ENCODE measurements around the gene SLC25A42.

SLC25A42 gene

DNA sequence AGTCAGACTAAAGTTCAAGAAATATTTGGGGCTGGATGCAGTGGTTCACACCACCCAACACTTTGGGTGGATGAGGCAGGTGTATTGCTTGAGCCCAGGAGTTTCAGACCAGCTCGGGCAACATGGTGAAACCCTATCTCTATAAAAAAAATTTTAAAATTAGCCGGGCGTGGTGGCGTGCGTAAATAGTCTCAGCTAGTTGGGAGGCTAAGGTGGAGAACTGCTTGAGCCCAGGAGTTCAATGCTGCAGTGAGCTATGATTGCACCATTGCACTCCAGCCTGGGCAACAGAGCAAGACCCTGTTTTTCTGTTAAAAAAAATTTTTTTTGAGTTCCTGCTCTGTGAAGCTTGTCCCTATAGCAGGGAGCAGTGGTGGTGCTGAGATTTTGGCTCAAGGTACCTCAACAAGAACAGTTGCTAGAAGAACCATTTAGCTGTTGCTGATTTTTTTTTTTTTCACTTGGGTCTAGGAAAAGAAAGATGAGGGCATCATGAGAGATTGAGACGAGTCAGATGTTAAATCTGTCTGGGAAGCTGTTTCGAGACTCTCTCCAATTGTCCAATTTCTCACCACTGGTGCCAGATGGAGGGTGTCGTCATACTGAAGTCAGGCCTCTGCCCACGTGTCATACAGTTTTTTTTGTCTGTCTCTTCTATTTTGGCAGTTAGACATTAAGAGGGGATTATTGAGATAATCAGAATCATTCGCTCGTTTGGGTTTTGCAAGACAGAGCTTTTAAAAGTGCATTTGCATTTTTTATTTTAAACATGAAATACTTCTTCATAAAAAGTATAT, 3.7 kb downstream of the SLC25A42 start:
- in situ Hi-C loops (cut with HindIII; ENCODE audit: low sequenced_read_pairs), result no loop called here
- no peak for DNase-seq (ENCODE audit: low read depth, low spot score)
- TF ChIP-seq, protein P1, sequence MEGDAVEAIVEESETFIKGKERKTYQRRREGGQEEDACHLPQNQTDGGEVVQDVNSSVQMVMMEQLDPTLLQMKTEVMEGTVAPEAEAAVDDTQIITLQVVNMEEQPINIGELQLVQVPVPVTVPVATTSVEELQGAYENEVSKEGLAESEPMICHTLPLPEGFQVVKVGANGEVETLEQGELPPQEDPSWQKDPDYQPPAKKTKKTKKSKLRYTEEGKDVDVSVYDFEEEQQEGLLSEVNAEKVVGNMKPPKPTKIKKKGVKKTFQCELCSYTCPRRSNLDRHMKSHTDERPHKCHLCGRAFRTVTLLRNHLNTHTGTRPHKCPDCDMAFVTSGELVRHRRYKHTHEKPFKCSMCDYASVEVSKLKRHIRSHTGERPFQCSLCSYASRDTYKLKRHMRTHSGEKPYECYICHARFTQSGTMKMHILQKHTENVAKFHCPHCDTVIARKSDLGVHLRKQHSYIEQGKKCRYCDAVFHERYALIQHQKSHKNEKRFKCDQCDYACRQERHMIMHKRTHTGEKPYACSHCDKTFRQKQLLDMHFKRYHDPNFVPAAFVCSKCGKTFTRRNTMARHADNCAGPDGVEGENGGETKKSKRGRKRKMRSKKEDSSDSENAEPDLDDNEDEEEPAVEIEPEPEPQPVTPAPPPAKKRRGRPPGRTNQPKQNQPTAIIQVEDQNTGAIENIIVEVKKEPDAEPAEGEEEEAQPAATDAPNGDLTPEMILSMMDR (IDR thresholded peaks at IDR 0.05; ENCODE audit: low read depth, low read length), result no peak
- H3K4me3 ChIP-seq (ENCODE audit: low read depth, low read length), result no peak overlapping the region

DNA sequence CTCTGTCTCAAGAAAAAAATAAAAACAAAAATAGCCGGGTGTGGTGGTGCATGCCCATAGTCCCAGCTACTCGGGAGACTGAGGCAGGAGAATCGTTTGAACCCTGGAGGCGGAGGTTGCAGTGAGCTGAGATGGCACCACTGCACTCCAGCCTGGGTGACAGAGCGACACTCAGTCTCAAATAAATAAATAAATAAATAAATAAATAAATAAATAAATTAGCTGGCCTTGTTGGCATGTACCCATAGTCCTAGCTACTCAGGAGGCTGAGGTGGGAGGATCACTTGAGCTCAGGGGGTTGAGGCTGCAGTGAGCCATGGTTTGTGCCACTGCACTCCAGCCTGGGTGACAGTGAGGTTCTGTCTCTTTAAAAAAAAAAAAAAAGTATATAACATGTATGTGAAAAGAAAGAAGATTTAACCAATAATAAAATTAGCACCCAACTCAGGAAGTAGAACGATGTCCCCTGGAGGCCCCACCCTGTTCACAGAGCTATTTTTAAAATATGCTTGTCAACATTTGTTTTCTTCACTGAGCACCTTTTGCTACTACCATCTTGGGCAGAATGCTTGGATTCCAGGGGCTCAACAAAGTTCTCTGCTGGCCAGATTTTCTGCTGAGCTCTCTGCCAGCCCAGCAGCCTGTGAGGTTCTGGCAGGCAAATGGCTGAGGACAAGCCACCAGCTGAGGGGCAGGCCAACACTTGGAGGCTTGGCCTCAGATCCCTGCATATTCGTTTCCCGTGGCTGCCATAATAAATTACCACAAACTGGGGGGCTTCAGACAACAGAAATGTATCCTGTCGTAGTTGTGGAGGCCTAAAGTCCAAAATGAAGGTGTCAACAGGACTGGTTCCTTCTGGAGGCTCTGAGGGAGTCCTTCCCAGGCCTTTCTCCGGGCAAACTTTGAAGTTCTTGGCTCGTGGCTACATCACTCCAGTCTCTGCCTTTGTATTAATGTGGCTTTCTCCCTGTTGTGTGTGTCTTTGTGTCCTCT, 5.2 kb downstream of the SLC25A42 start:
- TF ChIP-seq, protein P1 (IDR thresholded peaks at IDR 0.05; ENCODE audit: low read depth, low read length), result no peak
- no peak overlapping the region for H3K4me3 ChIP-seq (ENCODE audit: low read depth, low read length)
- DNase-seq (ENCODE audit: low read depth, low spot score), result no peak
- in situ Hi-C loops (cut with HindIII; ENCODE audit: low sequenced_read_pairs), result no loop called here

DNA sequence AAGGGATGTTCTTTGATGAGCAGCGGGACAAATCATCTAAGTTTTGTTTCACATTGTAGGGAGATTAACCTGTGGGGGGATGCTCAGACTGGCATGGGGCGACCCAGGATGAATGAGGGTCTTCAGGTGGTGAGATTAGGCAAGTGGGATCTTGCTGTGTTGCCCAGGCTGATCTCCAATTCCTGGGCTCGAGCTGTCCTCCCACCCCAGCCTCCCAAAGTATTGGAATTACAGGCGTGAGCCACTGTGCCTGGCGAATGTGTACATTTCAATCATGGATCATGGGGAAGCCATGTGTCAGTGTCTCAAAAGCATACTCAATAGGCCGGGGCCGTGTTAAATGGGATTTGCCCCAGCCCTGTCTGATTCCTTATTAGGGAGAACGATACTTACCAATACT, 8.1 kb downstream of the SLC25A42 start:
- DNase-seq (ENCODE audit: low read depth, low spot score), result no peak
- H3K4me3 ChIP-seq (ENCODE audit: low read depth, low read length), result no peak overlapping the region
- TF ChIP-seq, protein P1 (IDR thresholded peaks at IDR 0.05; ENCODE audit: low read depth, low read length), result no peak
- in situ Hi-C loops (cut with HindIII; ENCODE audit: low sequenced_read_pairs), result no loop called here

DNA sequence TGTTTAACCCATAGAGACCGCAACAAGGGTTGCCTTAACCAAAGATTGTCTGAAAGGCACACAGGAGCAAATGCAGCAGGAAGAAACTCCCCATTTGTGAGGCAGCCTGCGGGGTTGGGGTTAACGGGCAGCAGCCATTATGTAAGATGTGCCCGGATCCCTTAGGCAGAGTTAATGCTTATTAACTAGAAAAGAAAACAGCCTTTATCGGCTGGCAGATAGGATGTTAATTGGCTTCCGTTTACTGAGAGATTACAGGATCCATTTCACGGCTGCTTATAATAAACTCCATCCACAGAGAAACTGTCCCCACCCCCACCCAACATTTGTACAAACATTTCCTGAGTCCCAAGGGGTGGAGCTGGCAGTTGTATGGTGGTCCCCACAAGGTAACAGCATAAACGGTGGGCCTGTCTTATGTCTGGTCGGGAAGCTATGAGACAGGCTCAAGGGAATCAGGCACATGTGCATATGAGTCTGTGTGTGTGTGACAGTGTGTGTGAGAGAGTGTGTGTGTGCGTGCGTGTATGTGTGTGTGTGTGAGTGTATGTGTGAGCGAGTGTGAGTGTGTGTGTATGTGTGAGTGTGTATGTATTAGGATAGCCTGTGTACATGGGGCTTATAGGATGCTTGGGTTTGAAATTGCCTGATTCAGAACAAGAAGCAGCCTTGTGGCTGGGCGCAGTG, 10.5 kb downstream of the SLC25A42 start:
- TF ChIP-seq, protein P1 (IDR thresholded peaks at IDR 0.05; ENCODE audit: low read depth, low read length), result no peak
- no peak overlapping the region for H3K4me3 ChIP-seq (ENCODE audit: low read depth, low read length)
- in situ Hi-C loops (cut with HindIII; ENCODE audit: low sequenced_read_pairs), result no loop called here
- DNase-seq (ENCODE audit: low read depth, low spot score), result no peak

DNA sequence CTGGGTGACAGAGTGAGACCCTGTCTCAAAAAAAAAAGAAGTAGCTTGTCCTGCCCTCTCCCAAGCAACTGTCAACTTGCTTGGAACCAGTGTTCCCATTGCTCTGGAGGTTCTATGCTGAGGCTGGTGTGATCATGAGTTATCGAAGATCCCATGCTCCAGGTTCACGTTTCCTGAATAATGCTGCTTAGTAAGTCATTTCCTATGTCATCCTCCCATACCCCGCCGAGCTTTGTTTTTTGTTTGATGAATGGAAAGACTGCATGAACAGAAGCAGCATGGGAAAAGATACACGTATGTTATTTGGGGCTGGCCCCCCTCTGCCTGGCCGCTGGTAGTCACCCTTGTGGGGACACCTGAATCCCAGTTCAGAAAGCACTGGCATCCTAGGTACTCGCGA, 11.3 kb downstream of the SLC25A42 start:
- DNase-seq (ENCODE audit: low read depth, low spot score), result no peak
- no peak overlapping the region for H3K4me3 ChIP-seq (ENCODE audit: low read depth, low read length)
- TF ChIP-seq, protein P1 (IDR thresholded peaks at IDR 0.05; ENCODE audit: low read depth, low read length), result no peak
- in situ Hi-C loops (cut with HindIII; ENCODE audit: low sequenced_read_pairs), result no loop called here

DNA sequence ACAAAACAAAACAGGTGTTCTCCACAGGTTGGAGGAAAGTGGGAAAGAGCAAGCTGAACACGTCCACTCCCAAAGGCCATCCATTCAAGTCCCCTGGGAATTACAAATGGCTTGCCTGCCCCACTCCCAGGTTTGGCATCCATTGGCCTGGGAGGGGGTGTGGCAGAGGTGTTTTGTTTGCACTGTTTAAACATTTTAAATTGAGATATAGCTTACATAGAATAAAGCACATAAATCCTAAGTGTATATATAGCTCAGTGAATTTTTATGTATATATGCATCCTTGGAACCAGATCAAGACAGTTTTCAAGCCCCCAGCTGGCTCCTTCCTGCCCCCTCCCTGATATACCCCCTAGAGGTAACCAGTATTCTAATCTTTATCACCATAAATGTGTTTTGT, 12.7 kb downstream of the SLC25A42 start:
- TF ChIP-seq, protein P1 (IDR thresholded peaks at IDR 0.05; ENCODE audit: low read depth, low read length), result no peak
- no peak for DNase-seq (ENCODE audit: low read depth, low spot score)
- in situ Hi-C loops (cut with HindIII; ENCODE audit: low sequenced_read_pairs), result no loop called here
- no peak overlapping the region for H3K4me3 ChIP-seq (ENCODE audit: low read depth, low read length)

Data from astrocyte of the spinal cord (primary cell).